Fibroblast of skin of left quadriceps (primary cell): ENCODE data around the gene RAP1GAP.
A peak's percentile ranks its signal among the peaks of the same experiment; 100 is the strongest.

Experiments used
- DNase-seq, 2 experiments: peaks; one replicate each; pipeline ENCODE4 v3.0.0-alpha.2; 2013; ENCODE audit warnings: low read depth in 2 of 2

Gene RAP1GAP

GRCh38 chr1:21662426-21663247, 6.5 kb downstream of the RAP1GAP start:
- no peak for DNase-seq

GRCh38 chr1:21661886-21662285, 7.3 kb downstream of the RAP1GAP start:
- DNase-seq, result no peak

GRCh38 chr1:21659924-21660326, 9.2 kb downstream of the RAP1GAP start:
- DNase-seq, result no peak

GRCh38 chr1:21659099-21659923, 9.8 kb downstream of the RAP1GAP start:
- peak in 1 of 2 experiments; percentile 24 for DNase-seq

- no peak for DNase-seq
Measured at GRCh38 chr1:21657456-21658190, 11.5 kb downstream of the RAP1GAP start.

GRCh38 chr1:21655748-21656147, 13.4 kb downstream of the RAP1GAP start:
- no peak for DNase-seq

- no peak for DNase-seq
Measured at GRCh38 chr1:21655259-21655658, 13.9 kb downstream of the RAP1GAP start.

GRCh38 chr1:21654209-21654608, 14.9 kb downstream of the RAP1GAP start:
- DNase-seq, result no peak

GRCh38 chr1:21653744-21654100, 15.4 kb downstream of the RAP1GAP start:
- no peak for DNase-seq

GRCh38 chr1:21652937-21653743, 16.0 kb downstream of the RAP1GAP start:
- no peak for DNase-seq

GRCh38 chr1:21652101-21652936, 16.8 kb downstream of the RAP1GAP start:
- no peak for DNase-seq

- no peak for DNase-seq
Measured at GRCh38 chr1:21651214-21652042, 17.7 kb downstream of the RAP1GAP start.

- no peak for DNase-seq
Measured at GRCh38 chr1:21650400-21650799, 18.8 kb downstream of the RAP1GAP start.

GRCh38 chr1:21649315-21649714, 19.8 kb downstream of the RAP1GAP start:
- DNase-seq, result no peak

GRCh38 chr1:21648791-21649190, 20.4 kb downstream of the RAP1GAP start:
- no peak for DNase-seq

- no peak for DNase-seq
Measured at GRCh38 chr1:21648352-21648730, 20.8 kb downstream of the RAP1GAP start.

- DNase-seq, result no peak
Measured at GRCh38 chr1:21647431-21648351, 21.5 kb downstream of the RAP1GAP start.

- DNase-seq, result no peak
Measured at GRCh38 chr1:21645550-21645949, 23.6 kb downstream of the RAP1GAP start.

GRCh38 chr1:21644906-21645305, 24.3 kb downstream of the RAP1GAP start:
- DNase-seq, result no peak
